HEK293 (cell line): ENCODE results near the gene PCDHB4.
"Not testable (repeated sequence)": the region's sequence is repeated elsewhere in the genome, so short reads cannot be mapped to it uniquely, and the experiment has no call there.

ENCODE experiments used
- CTCF ChIA-PET: fragments of 350-600 bp; formaldehyde crosslinking; extraction: SDS; loops from one replicate; lab custom pipeline; 2021; ENCODE audit warnings: antibody characterized with exemption; lab: Yijun Ruan, JAX
- POLR2A ChIA-PET: fragments of 300-600 bp; formaldehyde crosslinking; extraction: SDS; loops from one replicate; lab custom pipeline; 2020; ENCODE audit warnings: antibody characterized with exemption, inconsistent platforms; lab: Yijun Ruan, JAX
- H3K27ac ChIP-seq: fragments of 200-500 bp; sonication (Bioruptor generic); 2 replicates; pipeline ENCODE4 v1.5.1; 2014; ENCODE audit warnings: low read depth, low read length, control low read depth, inconsistent platforms; ENCODE audit errors: extremely low read depth
- H3K36me3 ChIP-seq, 2 experiments: fragments of 200-500 bp in 1 of 2; sonication (Bioruptor generic) in 1 of 2; 1 replicate in 1 of 2; 2 replicates in 1 of 2; pipeline ENCODE4 v1.5.1; 2014 to 2017; ENCODE audit warnings: inconsistent platforms in 2 of 2, low read length in 2 of 2; ENCODE audit not compliant: control insufficient read depth in 2 of 2, insufficient read depth in 1 of 2
- H3K4me1 ChIP-seq: fragments of 200-500 bp; sonication (Bioruptor generic); 2 replicates; pipeline ENCODE4 v1.5.1; 2014; ENCODE audit warnings: mild to moderate bottlenecking, low read length, inconsistent platforms; ENCODE audit not compliant: control insufficient read depth, insufficient read depth
- H3K4me3 ChIP-seq: 2 replicates; pipeline ENCODE4 v1.5.1; 2011; ENCODE audit warnings: low read depth, mild to moderate bottlenecking, control low read depth, low read length, moderate library complexity
- H3K9me3 ChIP-seq: fragments of 200-500 bp; sonication (Bioruptor generic); 2 replicates; pipeline ENCODE4 v1.5.1; 2014; ENCODE audit warnings: low read depth, low read length, inconsistent platforms; ENCODE audit not compliant: control insufficient read depth, insufficient read depth
- PRDM6 ChIP-seq: fragments of 450-650 bp; formaldehyde crosslinking; IDR thresholded peaks from 2 replicates; pipeline ENCODE4 v1.5.1; 2017; ENCODE audit warnings: missing biosample characterization, missing genetic modification characterization
- YY2 ChIP-seq: fragments of 450-650 bp; formaldehyde crosslinking; IDR thresholded peaks from 2 replicates; pipeline ENCODE4 v1.5.1; 2016; ENCODE audit warnings: missing biosample characterization, missing genetic modification characterization
- ZBTB17 ChIP-seq: fragments of 450-650 bp; formaldehyde crosslinking; IDR thresholded peaks from 2 replicates; pipeline ENCODE4 v1.5.1; 2016; ENCODE audit warnings: missing biosample characterization, missing genetic modification characterization
- ZNF610 ChIP-seq: fragments of 450-650 bp; formaldehyde crosslinking; IDR thresholded peaks from 2 replicates; pipeline ENCODE4 v1.5.1; 2016; ENCODE audit warnings: missing biosample characterization, missing genetic modification characterization, borderline replicate concordance
- TF ChIP-seq, protein P1 (sequence below): fragments of 450-650 bp; formaldehyde crosslinking; conservative IDR thresholded peaks from 2 replicates; pipeline ENCODE4 v1.5.1; 2016; ENCODE audit warnings: low read depth, missing biosample characterization, missing genetic modification characterization
- TF ChIP-seq, protein P2 (sequence below): fragments of 450-650 bp; formaldehyde crosslinking; IDR thresholded peaks from 2 replicates; pipeline ENCODE4 v1.5.1; 2016; ENCODE audit warnings: missing biosample characterization, missing genetic modification characterization

Gene PCDHB4

GRCh38 chr5:141151632-141152031 is 30.0 kb downstream of the PCDHB4 start:
- H3K4me3 ChIP-seq, H3K4me1 ChIP-seq, POLR2A ChIA-PET, H3K27ac ChIP-seq, CTCF ChIA-PET, H3K36me3 ChIP-seq, H3K9me3 ChIP-seq: not testable (repeated sequence)

DNA sequence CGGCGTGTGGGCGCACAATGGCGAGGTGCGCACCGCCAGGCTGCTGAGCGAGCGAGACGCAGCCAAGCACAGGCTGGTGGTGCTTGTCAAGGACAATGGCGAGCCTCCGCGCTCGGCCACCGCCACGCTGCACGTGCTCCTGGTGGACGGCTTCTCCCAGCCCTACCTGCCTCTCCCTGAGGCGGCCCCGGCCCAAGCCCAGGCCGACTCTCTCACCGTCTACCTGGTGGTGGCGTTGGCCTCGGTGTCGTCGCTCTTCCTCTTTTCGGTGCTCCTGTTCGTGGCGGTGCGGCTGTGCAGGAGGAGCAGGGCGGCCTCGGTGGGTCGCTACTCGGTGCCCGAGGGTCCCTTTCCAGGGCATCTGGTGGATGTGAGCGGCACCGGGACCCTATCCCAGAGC is 30.5 kb downstream of the PCDHB4 start:
- POLR2A ChIA-PET, H3K4me3 ChIP-seq, H3K9me3 ChIP-seq, H3K4me1 ChIP-seq, H3K36me3 ChIP-seq, CTCF ChIA-PET, H3K27ac ChIP-seq: not testable (repeated sequence)

- no peaks in the 10 kb centered on the region for H3K36me3 ChIP-seq
- TF ChIP-seq ZNF610 (tag by site-specific recombination) (no peak), PRDM6 (tag by site-specific recombination) (no peak)
- no peak overlapping the region for H3K4me3 ChIP-seq
- POLR2A ChIA-PET, result interaction anchor here (0.6 kb wide), 1 partner anchor 463 kb away, joined by 3 read pairs; no protein-coding TSS in a partner anchor
- H3K4me1 ChIP-seq, result no peaks in the 10 kb centered on the region
- H3K9me3 ChIP-seq, result no peaks in the 10 kb centered on the region
- CTCF ChIA-PET, result interaction anchor here (0.6 to 1.5 kb wide), 8 partner anchors 13 to 1336 kb away, joined by 3 to 7 read pairs (median 3); partner anchors contain the start of genes PCDHB11, PCDHB16, PCDHB5 and PCDHGA2
- H3K27ac ChIP-seq, result no peak overlapping the region
These were observed 34.1 kb downstream of the PCDHB4 start for GRCh38 chr5:141155540-141156374.

- POLR2A ChIA-PET, H3K4me3 ChIP-seq, CTCF ChIA-PET, H3K4me1 ChIP-seq, H3K27ac ChIP-seq, H3K36me3 ChIP-seq, H3K9me3 ChIP-seq: not testable (repeated sequence)
These were observed 35.7 kb downstream of the PCDHB4 start for GRCh38 chr5:141157356-141157755.

DNA sequence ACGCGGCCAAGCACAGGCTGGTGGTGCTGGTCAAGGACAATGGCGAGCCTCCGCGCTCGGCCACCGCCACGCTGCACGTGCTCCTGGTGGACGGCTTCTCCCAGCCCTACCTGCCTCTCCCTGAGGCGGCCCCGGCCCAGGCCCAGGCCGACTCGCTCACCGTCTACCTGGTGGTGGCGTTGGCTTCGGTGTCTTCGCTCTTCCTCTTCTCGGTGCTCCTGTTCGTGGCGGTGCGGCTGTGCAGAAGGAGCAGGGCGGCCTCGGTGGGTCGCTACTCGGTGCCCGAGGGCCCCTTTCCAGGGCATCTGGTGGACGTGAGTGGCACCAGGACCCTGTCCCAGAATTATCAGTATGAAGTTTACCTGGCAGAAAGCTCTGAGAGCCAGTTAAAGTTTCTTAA is 36.3 kb downstream of the PCDHB4 start:
- H3K9me3 ChIP-seq, H3K4me1 ChIP-seq, H3K4me3 ChIP-seq, POLR2A ChIA-PET, H3K27ac ChIP-seq, CTCF ChIA-PET, H3K36me3 ChIP-seq: not testable (repeated sequence)

DNA sequence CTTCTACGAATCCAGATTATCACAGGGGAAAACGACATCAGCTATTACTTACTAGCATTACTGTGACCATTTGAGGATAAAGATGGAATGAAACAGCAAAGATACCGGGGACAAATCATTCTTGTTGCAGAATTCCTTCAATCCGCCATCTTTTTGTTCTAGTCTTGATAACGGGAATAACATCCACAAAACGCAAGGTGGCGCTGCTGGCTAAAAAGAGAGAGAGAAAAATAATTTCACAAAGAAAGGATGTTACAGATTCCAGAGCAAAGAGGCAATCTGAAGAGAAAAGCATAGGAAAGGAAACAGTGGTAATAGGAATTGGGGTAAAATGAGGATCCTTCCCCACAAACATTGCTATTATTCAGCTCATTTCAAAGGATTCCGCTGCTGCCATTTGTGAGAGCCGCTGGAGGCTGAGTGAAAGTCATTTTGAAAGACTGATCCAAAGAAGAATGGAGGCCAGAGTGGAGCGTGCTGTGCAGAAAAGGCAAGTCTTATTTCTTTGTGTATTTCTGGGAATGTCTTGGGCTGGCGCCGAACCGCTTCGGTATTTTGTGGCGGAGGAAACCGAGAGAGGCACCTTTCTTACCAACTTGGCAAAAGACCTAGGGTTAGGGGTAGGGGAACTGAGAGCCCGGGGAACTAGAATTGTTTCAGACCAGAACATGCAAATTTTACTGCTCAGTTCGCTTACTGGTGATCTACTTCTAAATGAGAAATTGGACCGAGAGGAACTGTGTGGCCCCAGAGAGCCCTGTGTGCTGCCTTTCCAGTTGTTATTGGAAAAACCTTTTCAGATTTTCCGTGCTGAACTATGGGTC is 51.0 kb downstream of the PCDHB4 start, which contains the start of gene PCDHB7:
PCDHB7 (plus strand) TSS at position 264 of the 824 bp plus-strand sequence; CDS start at position 456, 192 bp downstream.
- CTCF ChIA-PET, result interaction anchor here (0.6 to 3.0 kb wide), 14 partner anchors 9 to 1809 kb away, joined by 3 to 20 read pairs (median 3); partner anchors contain the start of genes PCDHB11, PCDHB15, PCDHB16 and PCDHB6
- no peak within 1 kb of the TSS for H3K4me3 ChIP-seq
- H3K9me3 ChIP-seq, result no peaks in the 10 kb centered on the region
- POLR2A ChIA-PET, result no interaction called here
- H3K27ac ChIP-seq, result no peak within 1 kb of the TSS
- H3K4me1 ChIP-seq, result no peaks in the 10 kb centered on the region
- no peaks in the 10 kb centered on the region for H3K36me3 ChIP-seq
- peak; percentile 18; the same call in 1 of the 2 replicates for TF ChIP-seq ZBTB17 (tag by site-specific recombination)
- TF ChIP-seq YY2 (tag by site-specific recombination), result no peak
- TF ChIP-seq, protein P1, sequence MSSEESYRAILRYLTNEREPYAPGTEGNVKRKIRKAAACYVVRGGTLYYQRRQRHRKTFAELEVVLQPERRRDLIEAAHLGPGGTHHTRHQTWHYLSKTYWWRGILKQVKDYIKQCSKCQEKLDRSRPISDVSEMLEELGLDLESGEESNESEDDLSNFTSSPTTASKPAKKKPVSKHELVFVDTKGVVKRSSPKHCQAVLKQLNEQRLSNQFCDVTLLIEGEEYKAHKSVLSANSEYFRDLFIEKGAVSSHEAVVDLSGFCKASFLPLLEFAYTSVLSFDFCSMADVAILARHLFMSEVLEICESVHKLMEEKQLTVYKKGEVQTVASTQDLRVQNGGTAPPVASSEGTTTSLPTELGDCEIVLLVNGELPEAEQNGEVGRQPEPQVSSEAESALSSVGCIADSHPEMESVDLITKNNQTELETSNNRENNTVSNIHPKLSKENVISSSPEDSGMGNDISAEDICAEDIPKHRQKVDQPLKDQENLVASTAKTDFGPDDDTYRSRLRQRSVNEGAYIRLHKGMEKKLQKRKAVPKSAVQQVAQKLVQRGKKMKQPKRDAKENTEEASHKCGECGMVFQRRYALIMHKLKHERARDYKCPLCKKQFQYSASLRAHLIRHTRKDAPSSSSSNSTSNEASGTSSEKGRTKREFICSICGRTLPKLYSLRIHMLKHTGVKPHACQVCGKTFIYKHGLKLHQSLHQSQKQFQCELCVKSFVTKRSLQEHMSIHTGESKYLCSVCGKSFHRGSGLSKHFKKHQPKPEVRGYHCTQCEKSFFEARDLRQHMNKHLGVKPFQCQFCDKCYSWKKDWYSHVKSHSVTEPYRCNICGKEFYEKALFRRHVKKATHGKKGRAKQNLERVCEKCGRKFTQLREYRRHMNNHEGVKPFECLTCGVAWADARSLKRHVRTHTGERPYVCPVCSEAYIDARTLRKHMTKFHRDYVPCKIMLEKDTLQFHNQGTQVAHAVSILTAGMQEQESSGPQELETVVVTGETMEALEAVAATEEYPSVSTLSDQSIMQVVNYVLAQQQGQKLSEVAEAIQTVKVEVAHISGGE, result no peak
- TF ChIP-seq, protein P2, sequence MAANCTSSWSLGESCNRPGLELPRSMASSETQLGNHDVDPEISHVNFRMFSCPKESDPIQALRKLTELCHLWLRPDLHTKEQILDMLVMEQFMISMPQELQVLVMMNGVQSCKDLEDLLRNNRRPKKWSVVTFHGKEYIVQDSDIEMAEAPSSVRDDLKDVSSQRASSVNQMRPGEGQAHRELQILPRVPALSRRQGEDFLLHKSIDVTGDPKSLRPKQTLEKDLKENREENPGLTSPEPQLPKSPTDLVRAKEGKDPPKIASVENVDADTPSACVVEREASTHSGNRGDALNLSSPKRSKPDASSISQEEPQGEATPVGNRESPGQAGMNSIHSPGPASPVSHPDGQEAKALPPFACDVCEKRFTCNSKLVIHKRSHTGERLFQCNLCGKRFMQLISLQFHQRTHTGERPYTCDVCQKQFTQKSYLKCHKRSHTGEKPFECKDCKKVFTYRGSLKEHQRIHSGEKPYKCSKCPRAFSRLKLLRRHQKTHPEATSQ (tag by site-specific recombination), result no peak
